Endothelial cell of hepatic sinusoid (primary cell): ENCODE data around the gene PPP5C.
"Not testable (repeated sequence)": the region's sequence is repeated elsewhere in the genome, so short reads cannot be mapped to it uniquely, and the experiment has no call there.

ENCODE experiments used
- in situ Hi-C: cut with HindIII; loops from 2 replicates; pipeline ENCODE4 v1.10.0; 2017; ENCODE audit warnings: low sequenced_read_pairs

Gene PPP5C

GRCh38 chr19:46426506-46427162 is 79.7 kb downstream of the PPP5C start:
- in situ Hi-C loops = no loop called here

- in situ Hi-C loops = no loop called here
Measured at GRCh38 chr19:46427518-46428045, 80.7 kb downstream of the PPP5C start.

GRCh38 chr19:46428239-46429135 is 81.6 kb downstream of the PPP5C start, which contains the start of gene PNMA8C:
Gene PNMA8C (minus strand): TSS chr19:46428936. CDS start chr19:46428359, 577 bp downstream.
- in situ Hi-C loops = no loop called here

GRCh38 chr19:46429999-46430398 is 83.1 kb downstream of the PPP5C start:
- in situ Hi-C loops = no loop called here

GRCh38 chr19:46431824-46432223 is 84.9 kb downstream of the PPP5C start:
- in situ Hi-C loops = no loop called here

GRCh38 chr19:46433470-46433869 is 86.6 kb downstream of the PPP5C start:
- in situ Hi-C loops = not testable (repeated sequence)

GRCh38 chr19:46435009-46435408 is 88.1 kb downstream of the PPP5C start:
- in situ Hi-C loops = no loop called here

GRCh38 chr19:46435689-46436088 is 88.8 kb downstream of the PPP5C start:
- in situ Hi-C loops = not testable (repeated sequence)
